Fibroblast of lung (primary cell): ENCODE measurements around the gene TAS2R19. TPM values are rescaled to one million over a fixed set of nuclear protein-coding genes. Genes with fewer than 3 reads are reported as not detected.

ENCODE experiments used
- DNase-seq, 2 donors: peaks; one replicate each; pipeline versions ENCODE4 v3.0.0 to v3.0.0-alpha.2; 2010; ENCODE audit warnings: low read depth in 2 of 2
- H2AFZ ChIP-seq: 2 replicates; pipeline ENCODE4 v1.5.1; 2012; ENCODE audit warnings: low read length, control low read depth, inconsistent platforms
- H3K27ac ChIP-seq: 2 replicates; pipeline ENCODE4 v1.5.1; 2011; ENCODE audit warnings: low read length, control low read depth; ENCODE audit not compliant: insufficient read depth
- H3K27me3 ChIP-seq: 2 replicates; pipeline ENCODE4 v1.5.1; 2011; ENCODE audit warnings: mild to moderate bottlenecking, low read length; ENCODE audit not compliant: control insufficient read depth, insufficient read depth
- H3K36me3 ChIP-seq: 2 replicates; pipeline ENCODE4 v1.5.1; 2011; ENCODE audit warnings: low read length; ENCODE audit not compliant: control insufficient read depth, insufficient read depth
- H3K4me1 ChIP-seq: 2 replicates; pipeline ENCODE4 v1.5.1; 2011; ENCODE audit warnings: low read length; ENCODE audit not compliant: control insufficient read depth, insufficient read depth; ENCODE audit errors: extremely low read depth
- H3K4me2 ChIP-seq: 2 replicates; pipeline ENCODE4 v1.5.1; 2011; ENCODE audit warnings: low read length, control low read depth; ENCODE audit not compliant: insufficient read depth; ENCODE audit errors: extremely low read depth
- H3K4me3 ChIP-seq, 4 experiments: fragments of 200-600 bp in 1 of 4; sonication (generic) in 1 of 4; replicated peaks in 1 of 4; 2 replicates each; pipeline ENCODE4 v1.5.1; 2011 to 2016; ENCODE audit warnings: low read length in 4 of 4, low read depth in 3 of 4, mild to moderate bottlenecking in 3 of 4, control low read depth in 2 of 4, inconsistent platforms in 1 of 4, mixed read lengths in 1 of 4; ENCODE audit not compliant: insufficient read depth in 1 of 4; ENCODE audit errors: control extremely low read depth in 1 of 4
- H3K79me2 ChIP-seq: 2 replicates; pipeline ENCODE4 v1.5.1; 2012; ENCODE audit warnings: mild to moderate bottlenecking, low read length, inconsistent platforms; ENCODE audit not compliant: control insufficient read depth, insufficient read depth
- H3K9ac ChIP-seq: 2 replicates; pipeline ENCODE4 v1.5.1; 2011; ENCODE audit warnings: mild to moderate bottlenecking, low read length, control low read depth; ENCODE audit not compliant: insufficient read depth
- H3K9me3 ChIP-seq: 2 replicates; pipeline ENCODE4 v1.5.1; 2012; ENCODE audit warnings: low read depth, low read length; ENCODE audit not compliant: control insufficient read depth, insufficient read depth
- H4K20me1 ChIP-seq: 2 replicates; pipeline ENCODE4 v1.5.1; 2011; ENCODE audit warnings: low read length; ENCODE audit not compliant: control insufficient read depth, insufficient read depth; ENCODE audit errors: extremely low read depth
- EZH2 ChIP-seq: IDR thresholded peaks from 2 replicates; pipeline ENCODE4 v1.5.1; 2012; ENCODE audit warnings: low read length, control low read depth, mild to moderate bottlenecking; ENCODE audit errors: missing control alignments
- polyA plus RNA-seq, 2 donors: library from polyadenylated mRNA; depleted of rRNA in 1 of 2; stranded (reverse) in 1 of 2; unstranded in 1 of 2; fragments of >200 nt; gene quantifications; 2 replicates each; pipeline ENCODE4 v1.2.1, GENCODE V29; 2011 to 2012; ENCODE audit warnings: missing spikeins in 1 of 2
- total RNA-seq: library from RNA; depleted of rRNA; stranded (reverse); fragments of >200 nt; gene quantifications from 2 replicates; pipeline ENCODE4 v1.2.1, GENCODE V29; 2014
- TF ChIP-seq, protein P1 (sequence below), 2 donors: IDR thresholded peaks in 1 of 2; conservative IDR thresholded peaks in 1 of 2; 1 replicate in 1 of 2; 2 replicates in 1 of 2; pipeline ENCODE4 v1.5.1; 2011 to 2012; ENCODE audit warnings: low read length in 2 of 2, control low read depth in 1 of 2, inconsistent platforms in 1 of 2, low read depth in 1 of 2, mild to moderate bottlenecking in 1 of 2

The TAS2R19 gene
- total and polyA plus RNA-seq, 2 donors (not counting 1 experiment from before 2014, with no cell fraction given) = 0.49 to 5.3 TPM

GRCh38 chr12:11007608-11008007 lies 14.8 kb downstream of the TAS2R19 start:
- no peak overlapping the region for H3K27ac ChIP-seq
- H3K4me2 ChIP-seq = no peak overlapping the region
- TF ChIP-seq, protein P1, sequence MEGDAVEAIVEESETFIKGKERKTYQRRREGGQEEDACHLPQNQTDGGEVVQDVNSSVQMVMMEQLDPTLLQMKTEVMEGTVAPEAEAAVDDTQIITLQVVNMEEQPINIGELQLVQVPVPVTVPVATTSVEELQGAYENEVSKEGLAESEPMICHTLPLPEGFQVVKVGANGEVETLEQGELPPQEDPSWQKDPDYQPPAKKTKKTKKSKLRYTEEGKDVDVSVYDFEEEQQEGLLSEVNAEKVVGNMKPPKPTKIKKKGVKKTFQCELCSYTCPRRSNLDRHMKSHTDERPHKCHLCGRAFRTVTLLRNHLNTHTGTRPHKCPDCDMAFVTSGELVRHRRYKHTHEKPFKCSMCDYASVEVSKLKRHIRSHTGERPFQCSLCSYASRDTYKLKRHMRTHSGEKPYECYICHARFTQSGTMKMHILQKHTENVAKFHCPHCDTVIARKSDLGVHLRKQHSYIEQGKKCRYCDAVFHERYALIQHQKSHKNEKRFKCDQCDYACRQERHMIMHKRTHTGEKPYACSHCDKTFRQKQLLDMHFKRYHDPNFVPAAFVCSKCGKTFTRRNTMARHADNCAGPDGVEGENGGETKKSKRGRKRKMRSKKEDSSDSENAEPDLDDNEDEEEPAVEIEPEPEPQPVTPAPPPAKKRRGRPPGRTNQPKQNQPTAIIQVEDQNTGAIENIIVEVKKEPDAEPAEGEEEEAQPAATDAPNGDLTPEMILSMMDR (conservative IDR thresholded peaks at IDR 0.05 in 1 of 2, IDR thresholded peaks at IDR 0.05 in 1 of 2; ENCODE audit: low read depth in 1 of 2, low read length in 2 of 2) = no peak
- TF ChIP-seq EZH2 = no peak
- H3K4me3 ChIP-seq = no peak overlapping the region
- no peak overlapping the region for H3K9ac ChIP-seq
- no peaks in the 10 kb centered on the region for H3K79me2 ChIP-seq
- H3K27me3 ChIP-seq = no peaks in the 10 kb centered on the region
- H2AFZ ChIP-seq = no peak overlapping the region
- DNase-seq = no peak
- no peaks in the 10 kb centered on the region for H4K20me1 ChIP-seq
- no peaks in the 10 kb centered on the region for H3K36me3 ChIP-seq
- no peaks in the 10 kb centered on the region for H3K4me1 ChIP-seq
- no peaks in the 10 kb centered on the region for H3K9me3 ChIP-seq

- H3K4me3 ChIP-seq = no peak within 1 kb of the TSS
- no peak for TF ChIP-seq EZH2
- TF ChIP-seq, protein P1 (conservative IDR thresholded peaks at IDR 0.05 in 1 of 2, IDR thresholded peaks at IDR 0.05 in 1 of 2; ENCODE audit: low read depth in 1 of 2, low read length in 2 of 2) = no peak
These were observed 24.2 kb downstream of the TAS2R19 start, which contains the start of gene TAS2R20 for GRCh38 chr12:10998204-10998603. Gene TAS2R20 (minus strand): TSS chr12:10998304. CDS start chr12:10997875, 429 bp downstream.

GRCh38 chr12:10994307-10994706 lies 28.1 kb downstream of the TAS2R19 start:
- no peak for TF ChIP-seq EZH2
- TF ChIP-seq, protein P1 (conservative IDR thresholded peaks at IDR 0.05 in 1 of 2, IDR thresholded peaks at IDR 0.05 in 1 of 2; ENCODE audit: low read depth in 1 of 2, low read length in 2 of 2) = no peak
- H3K4me3 ChIP-seq = no peak overlapping the region
- no peaks in the 10 kb centered on the region for H3K4me1 ChIP-seq
- H3K9me3 ChIP-seq = no peaks in the 10 kb centered on the region
- no peak overlapping the region for H3K27ac ChIP-seq
- no peak for DNase-seq
- H4K20me1 ChIP-seq = no peaks in the 10 kb centered on the region
- H3K27me3 ChIP-seq = no peaks in the 10 kb centered on the region
- no peak overlapping the region for H3K4me2 ChIP-seq
- H2AFZ ChIP-seq = no peak overlapping the region
- no peaks in the 10 kb centered on the region for H3K79me2 ChIP-seq
- no peaks in the 10 kb centered on the region for H3K36me3 ChIP-seq
- H3K9ac ChIP-seq = no peak overlapping the region

More at GRCh38 chr12:10998204-10998603, 24.2 kb downstream of the TAS2R19 start, which contains the start of gene TAS2R20:
- no peaks in the 10 kb centered on the region for H3K4me1 ChIP-seq
- no peaks in the 10 kb centered on the region for H3K9me3 ChIP-seq
- no peak within 1 kb of the TSS for H2AFZ ChIP-seq
- no peak within 1 kb of the TSS for H3K27ac ChIP-seq
- no peak for DNase-seq
- H3K79me2 ChIP-seq = no peaks in the 10 kb centered on the region
- H3K9ac ChIP-seq = no peak within 1 kb of the TSS
- H3K36me3 ChIP-seq = no peaks in the 10 kb centered on the region
- H4K20me1 ChIP-seq = no peaks in the 10 kb centered on the region
- no peak within 1 kb of the TSS for H3K4me2 ChIP-seq
- no peaks in the 10 kb centered on the region for H3K27me3 ChIP-seq
